Brain microvascular endothelial cell (primary cell): Measurements from ENCODE around the gene POLA1.

Source experiments
- DNase-seq: peaks from one replicate; pipeline ENCODE4 v3.0.0-alpha.2; 2020
- H3K27ac ChIP-seq: fragments of 250-450 bp; sonication (Bioruptor Pico); 2 replicates; pipeline ENCODE4 v1.5.1; 2020; ENCODE audit warnings: mild to moderate bottlenecking, moderate library complexity
- H3K27me3 ChIP-seq: fragments of 250-450 bp; sonication (Bioruptor Pico); replicated peaks from 2 replicates; pipeline ENCODE4 v1.5.1; 2020; ENCODE audit warnings: mild to moderate bottlenecking
- H3K36me3 ChIP-seq: fragments of 250-450 bp; sonication (Bioruptor Pico); replicated peaks from 2 replicates; pipeline ENCODE4 v1.5.1; 2020; ENCODE audit warnings: mild to moderate bottlenecking
- H3K4me3 ChIP-seq: 2 replicates; pipeline ENCODE4 v1.5.1; 2011; ENCODE audit warnings: low read depth, mild to moderate bottlenecking, control low read depth, low read length, moderate library complexity
- CTCF ChIP-seq: IDR thresholded peaks from 2 replicates; pipeline ENCODE4 v1.5.1; 2011; ENCODE audit warnings: low read depth, mild to moderate bottlenecking, moderate library complexity, low read length, control low read depth, inconsistent platforms; ENCODE audit errors: missing control alignments
- in situ Hi-C: cut with HindIII; loops from 2 replicates; pipeline ENCODE4 v1.10.0; 2017; ENCODE audit warnings: low sequenced_read_pairs, low pct_ligation_motif_present

POLA1 gene

GRCh38 chrX:24870143-24870542 lies 176.4 kb downstream of the POLA1 start:
- DNase-seq = peak; percentile 48
- Histone ChIP-seq H3K27ac (no peak overlapping the region), H3K36me3 (no peaks in the 10 kb centered on the region), H3K27me3 (no peaks in the 10 kb centered on the region), H3K4me3 (no peak overlapping the region)
- no peak for TF ChIP-seq CTCF
- in situ Hi-C loops = no loop called here

- TF ChIP-seq CTCF = no peak
- Histone ChIP-seq H3K4me3 (no peak overlapping the region), H3K27ac (no peak overlapping the region), H3K36me3 (no peaks in the 10 kb centered on the region), H3K27me3 (no peaks in the 10 kb centered on the region)
- in situ Hi-C loops = no loop called here
- DNase-seq = no peak
These were observed 181.0 kb downstream of the POLA1 start for GRCh38 chrX:24874604-24875247.

- no peak for DNase-seq
- Histone ChIP-seq H3K27me3 (no peaks in the 10 kb centered on the region), H3K36me3 (no peaks in the 10 kb centered on the region), H3K27ac (no peak overlapping the region), H3K4me3 (no peak overlapping the region)
- no peak for TF ChIP-seq CTCF
- in situ Hi-C loops = no loop called here
These were observed 183.0 kb downstream of the POLA1 start for GRCh38 chrX:24876530-24877287.

GRCh38 chrX:24877288-24877664 lies 183.6 kb downstream of the POLA1 start:
- no peak for DNase-seq
- H3K27me3 ChIP-seq = no peaks in the 10 kb centered on the region
- H3K27ac ChIP-seq = no peak overlapping the region
- in situ Hi-C loops = no loop called here
- no peak overlapping the region for H3K4me3 ChIP-seq
- no peak for TF ChIP-seq CTCF
- no peaks in the 10 kb centered on the region for H3K36me3 ChIP-seq

GRCh38 chrX:24877854-24878650 lies 184.3 kb downstream of the POLA1 start:
- in situ Hi-C loops = no loop called here
- H3K27me3 ChIP-seq = no peaks in the 10 kb centered on the region
- no peak overlapping the region for H3K27ac ChIP-seq
- no peak overlapping the region for H3K4me3 ChIP-seq
- TF ChIP-seq CTCF = no peak
- DNase-seq = no peak
- H3K36me3 ChIP-seq = no peaks in the 10 kb centered on the region
